IMR-90 (cell line): ENCODE measurements around the gene METTL27. TPM values are rescaled to one million over a fixed set of nuclear protein-coding genes. Genes with fewer than 3 reads are reported as not detected.

Experiments
- ATAC-seq: fragments of 200-7000 bp; cut with Tn5 transposase; 2 replicates; pipeline ENCODE4 v1.9.1; 2020; ENCODE audit warnings: low read depth, mild to moderate bottlenecking, moderate library complexity
- BruUV-seq: library from RNA; stranded (reverse); fragments of 400-500 nt; replicated peaks from 2 replicates; lab custom pipeline; 2021; lab: Mats Ljungman, UMichigan
- CTCF ChIA-PET: fragments of 300-600 bp; formaldehyde crosslinking; extraction: SDS; loops from one replicate; lab custom pipeline; 2021; ENCODE audit warnings: antibody characterized with exemption; lab: Yijun Ruan, JAX
- POLR2A ChIA-PET: fragments of 300-600 bp; sonication (Branson Sonifier 250); formaldehyde crosslinking; loops from one replicate; lab custom pipeline; 2022; ENCODE audit warnings: antibody characterized with exemption; ENCODE audit not compliant: unreplicated experiment; lab: Charles Lee
- DNase-seq: peaks from one replicate; pipeline ENCODE4 v3.0.0; 2013
- H2AFZ ChIP-seq: replicated peaks from 2 replicates; pipeline ENCODE3; 2013; ENCODE audit warnings: low read length, mild to moderate bottlenecking; ENCODE audit not compliant: poor library complexity
- H2AK5ac ChIP-seq: 2 replicates; pipeline ENCODE4 v1.6.1; 2013; ENCODE audit warnings: low read depth, low read length, inconsistent platforms
- H2AK9ac ChIP-seq: replicated peaks from 2 replicates; pipeline ENCODE3; 2013; ENCODE audit warnings: mild to moderate bottlenecking, low read depth, low read length, moderate library complexity; ENCODE audit not compliant: poor library complexity
- H2BK120ac ChIP-seq: 2 replicates; pipeline ENCODE4 v1.6.1; 2013; ENCODE audit warnings: low read depth, low read length, inconsistent platforms
- H2BK15ac ChIP-seq: 3 replicates; pipeline ENCODE4 v1.6.1; 2013; ENCODE audit warnings: low read depth, low read length, inconsistent platforms
- H2BK20ac ChIP-seq: 2 replicates; pipeline ENCODE4 v1.6.1; 2013; ENCODE audit warnings: low read depth, mild to moderate bottlenecking, inconsistent platforms, low read length, moderate library complexity
- H2BK5ac ChIP-seq: 2 replicates; pipeline ENCODE4 v1.6.1; 2013; ENCODE audit warnings: mild to moderate bottlenecking, low read depth, low read length, inconsistent platforms; ENCODE audit not compliant: poor library complexity, severe bottlenecking
- H3K14ac ChIP-seq: replicated peaks from 2 replicates; pipeline ENCODE4 v1.6.1; 2013; ENCODE audit warnings: low read depth, low read length, inconsistent platforms
- H3K18ac ChIP-seq: 2 replicates; pipeline ENCODE4 v1.6.1; 2013; ENCODE audit warnings: low read depth, low read length, control low read depth
- H3K23ac ChIP-seq: 2 replicates; pipeline ENCODE4 v1.6.1; 2013; ENCODE audit warnings: low read depth, low read length, inconsistent platforms
- H3K27ac ChIP-seq: 2 replicates; pipeline ENCODE4 v1.5.1; 2013; ENCODE audit warnings: mild to moderate bottlenecking, control low read depth, low read length; ENCODE audit not compliant: insufficient read depth
- H3K27me3 ChIP-seq: 2 replicates; pipeline ENCODE4 v1.6.1; 2013; ENCODE audit warnings: low read length; ENCODE audit not compliant: control insufficient read depth, insufficient read depth
- H3K36me3 ChIP-seq: 2 replicates; pipeline ENCODE4 v1.6.1; 2013; ENCODE audit warnings: low read length, mixed read lengths; ENCODE audit not compliant: control insufficient read depth, insufficient read depth
- H3K4ac ChIP-seq: 2 replicates; pipeline ENCODE4 v1.6.1; 2013; ENCODE audit warnings: low read depth, low read length, inconsistent platforms
- H3K4me1 ChIP-seq: 2 replicates; pipeline ENCODE4 v1.6.1; 2013; ENCODE audit warnings: low read length, mixed read lengths; ENCODE audit not compliant: control insufficient read depth, insufficient read depth
- H3K4me2 ChIP-seq: 2 replicates; pipeline ENCODE4 v1.6.1; 2013; ENCODE audit warnings: low read depth, mild to moderate bottlenecking, control low read depth, low read length, moderate library complexity
- H3K4me3 ChIP-seq: 2 replicates; pipeline ENCODE4 v1.5.1; 2013; ENCODE audit warnings: low read depth, mild to moderate bottlenecking, control low read depth, low read length, moderate library complexity; ENCODE audit not compliant: insufficient read depth
- H3K56ac ChIP-seq: 2 replicates; pipeline ENCODE4 v1.6.1; 2013; ENCODE audit warnings: low read length, inconsistent platforms; ENCODE audit not compliant: insufficient read depth; ENCODE audit errors: extremely low read depth
- H3K79me1 ChIP-seq, 2 experiments: 2 replicates each; pipeline ENCODE4 v1.6.1; 2013; ENCODE audit warnings: low read length in 2 of 2, inconsistent platforms in 1 of 2, low read depth in 1 of 2
- H3K9ac ChIP-seq: 2 replicates; pipeline ENCODE4 v1.6.1; 2013; ENCODE audit warnings: low read depth, low read length, control low read depth
- H3K9me1 ChIP-seq: 2 replicates; pipeline ENCODE4 v1.6.1; 2013; ENCODE audit warnings: low read length, inconsistent platforms; ENCODE audit not compliant: insufficient read depth
- H3K9me3 ChIP-seq: 2 replicates; pipeline ENCODE4 v1.6.1; 2013; ENCODE audit warnings: low read length; ENCODE audit not compliant: control insufficient read depth, insufficient read depth
- H4K20me1 ChIP-seq: 2 replicates; pipeline ENCODE4 v1.6.1; 2013; ENCODE audit warnings: low read length, inconsistent platforms; ENCODE audit not compliant: insufficient read depth
- H4K5ac ChIP-seq: 2 replicates; pipeline ENCODE4 v1.6.1; 2013; ENCODE audit warnings: mild to moderate bottlenecking, low read depth, low read length, control low read depth
- H4K8ac ChIP-seq, 2 experiments: 2 replicates each; pipeline ENCODE4 v1.6.1; 2013; ENCODE audit warnings: low read depth in 2 of 2, low read length in 2 of 2, control low read depth in 1 of 2, inconsistent platforms in 1 of 2
- H4K91ac ChIP-seq: 2 replicates; pipeline ENCODE4 v1.6.1; 2013; ENCODE audit warnings: low read depth, low read length, inconsistent platforms; ENCODE audit not compliant: insufficient read depth
- BHLHE40 ChIP-seq: fragments of 150-350 bp; IDR thresholded peaks from 2 replicates; pipeline ENCODE4 v1.6.1; 2016; ENCODE audit warnings: mild to moderate bottlenecking, low read depth, low read length
- CEBPB ChIP-seq: IDR thresholded peaks from 2 replicates; pipeline ENCODE4 v1.6.1; 2012; ENCODE audit warnings: low read depth, low read length, improper control_type of control experiment
- CHD1 ChIP-seq: IDR thresholded peaks from 2 replicates; pipeline ENCODE4 v1.6.1; 2012; ENCODE audit warnings: low read depth, low read length, improper control_type of control experiment
- CTCF ChIP-seq: conservative IDR thresholded peaks from 2 replicates; pipeline ENCODE4 v1.5.1; 2012; ENCODE audit warnings: mild to moderate bottlenecking, low read depth, low read length, improper control_type of control experiment
- FOS ChIP-seq: fragments of 150-350 bp; IDR thresholded peaks from 2 replicates; pipeline ENCODE4 v1.6.1; 2016; ENCODE audit warnings: low read depth, low read length
- MAFK ChIP-seq: IDR thresholded peaks from 2 replicates; pipeline ENCODE4 v1.6.1; 2012; ENCODE audit warnings: low read depth, low read length, improper control_type of control experiment
- MAZ ChIP-seq: IDR thresholded peaks from 2 replicates; pipeline ENCODE4 v1.6.1; 2012; ENCODE audit warnings: low read depth, mild to moderate bottlenecking, low read length, improper control_type of control experiment, moderate library complexity, borderline replicate concordance
- MXI1 ChIP-seq: IDR thresholded peaks from 2 replicates; pipeline ENCODE4 v1.6.1; 2012; ENCODE audit warnings: low read depth, mild to moderate bottlenecking, low read length, moderate library complexity, borderline replicate concordance
- NFE2L2 ChIP-seq: fragments of 150-350 bp; IDR thresholded peaks from 2 replicates; pipeline ENCODE4 v1.6.1; 2016; ENCODE audit warnings: low read depth, mild to moderate bottlenecking, low read length
- POLR2A ChIP-seq: IDR thresholded peaks from 2 replicates; pipeline ENCODE4 v1.6.1; 2012; ENCODE audit warnings: mild to moderate bottlenecking, low read depth, low read length
- RAD21 ChIP-seq: IDR thresholded peaks from 2 replicates; pipeline ENCODE4 v1.6.1; 2012; ENCODE audit warnings: low read length, improper control_type of control experiment
- RCOR1 ChIP-seq: IDR thresholded peaks from 2 replicates; pipeline ENCODE4 v1.6.1; 2012; ENCODE audit warnings: mild to moderate bottlenecking, low read length, improper control_type of control experiment; ENCODE audit not compliant: insufficient replicate concordance
- RFX5 ChIP-seq: IDR thresholded peaks from 2 replicates; pipeline ENCODE4 v1.8.0; 2012; ENCODE audit warnings: low read depth, mild to moderate bottlenecking, low read length, moderate library complexity
- SMC3 ChIP-seq: fragments of 150-350 bp; IDR thresholded peaks from 2 replicates; pipeline ENCODE4 v1.6.1; 2016; ENCODE audit warnings: low read depth, mild to moderate bottlenecking, antibody characterized with exemption, low read length, moderate library complexity
- whole genome bisulfite sequencing, 2 experiments: methylation state at CpG; one replicate each; pipeline versions ENCODE4 v1.1.5 to v1.1.7; 2013; ENCODE audit warnings: missing lambda C conversion rate in 2 of 2; ENCODE audit not compliant: insufficient read length in 1 of 2; ENCODE audit errors: extremely low coverage in 2 of 2; 5-methylcytosine and 5-hydroxymethylcytosine counted together
- dilution Hi-C: fragments of 300-500 bp; cut with HindIII; formaldehyde crosslinking; loops from one replicate; pipeline ENCODE4 v1.14.3; 2018; ENCODE audit warnings: low sequenced_read_pairs; ENCODE audit not compliant: unreplicated experiment
- in situ Hi-C: fragments of 300-500 bp; cut with MboI; formaldehyde crosslinking; loops from 3 replicates; pipeline ENCODE4 v1.14.3; 2019; ENCODE audit warnings: low sequenced_read_pairs, inconsistent platforms, mixed read lengths
- intact Hi-C: fragments of 100-400 bp; cut with micrococcal nuclease; formaldehyde crosslinking; loops from 2 replicates; pipeline ENCODE4 v1.10.0; 2022
- polyA plus RNA-seq, 3 experiments: library from polyadenylated mRNA; depleted of rRNA; stranded (reverse); fragments of >200 nt; gene quantifications; 2 replicates each; pipeline ENCODE4 v1.2.3, GENCODE V29; 2012; ENCODE audit warnings: low replicate concordance in 1 of 3
- total RNA-seq: library from RNA; depleted of rRNA; stranded (reverse); fragments of >200 nt; gene quantifications from 2 replicates; pipeline ENCODE4 v1.2.3, GENCODE V29; 2012
- TF ChIP-seq, protein P1 (sequence below): fragments of 150-350 bp; IDR thresholded peaks from 2 replicates; pipeline ENCODE4 v1.6.1; 2016; ENCODE audit warnings: low read depth, mild to moderate bottlenecking, low read length, moderate library complexity, borderline replicate concordance
- TF ChIP-seq, protein P2 (sequence below): fragments of 150-350 bp; IDR thresholded peaks from 2 replicates; pipeline ENCODE4 v1.6.1; 2017; ENCODE audit warnings: mild to moderate bottlenecking, antibody characterized with exemption, low read length, low read depth

METTL27 gene
- total and polyA plus RNA-seq, 2 of the 4 experiments (the other 2 are of a cell fraction) = 2.3 to 4.3 TPM

- Histone ChIP-seq H2BK15ac (peak overlapping the region; percentile 13; the same call in 1 of the 3 replicates), H3K9ac (no peak overlapping the region), H3K9me1 (peaks cover 31% of the 10 kb centered on the region), H3K4me1 (peaks cover 11% of the 10 kb centered on the region), H3K4ac (no peak overlapping the region), H4K20me1 (no peaks in the 10 kb centered on the region), H4K91ac (no peak overlapping the region), H4K5ac (no peak overlapping the region), H3K18ac (no peak overlapping the region), H3K14ac (no peak overlapping the region), H2AFZ (peak overlapping the region; percentile 19), H2AK5ac (peak overlapping the region; percentile 80; the same call in 1 of the 2 replicates), H2BK20ac (peak overlapping the region; percentile 25; the same call in 1 of the 2 replicates), H2BK5ac (no peak overlapping the region), H3K4me3 (no peak overlapping the region), H3K79me1 (peaks cover 0 to 11% of the 10 kb centered on the region in 2 experiments; a peak in 1 of 4 replicates), H2AK9ac (peak overlapping the region; percentile 52), H3K9me3 (no peaks in the 10 kb centered on the region), H3K36me3 (no peaks in the 10 kb centered on the region), H3K23ac (no peak overlapping the region), H2BK120ac (no peak overlapping the region), H4K8ac (no peak overlapping the region), H3K27ac (no peak overlapping the region), H3K4me2 (no peak overlapping the region), H3K56ac (no peak overlapping the region), H3K27me3 (no peaks in the 10 kb centered on the region)
- intact Hi-C loops (no loop called here), dilution Hi-C loops (no loop called here), in situ Hi-C loops (no loop called here)
- WGBS, 2 experiments = 100% methylated on average over 1 of the region's 5 CpGs; no CpG with 5 or more reads in 1 of the 2 experiments
- ATAC-seq (no peak), DNase-seq (no peak)
- no TSS peak for BruUV-seq
- CTCF ChIA-PET = interaction anchor here (0.5 kb wide), 1 partner anchor 54 kb away, joined by 6 read pairs; no protein-coding TSS in a partner anchor
- TF ChIP-seq RCOR1 (no peak), POLR2A (no peak), CHD1 (no peak), CTCF (no peak), FOS (no peak), BHLHE40 (no peak), CEBPB (no peak), MXI1 (no peak), MAFK (no peak), NFE2L2 (no peak), RAD21 (no peak), RFX5 (no peak), MAZ (no peak), SMC3 (no peak)
- TF ChIP-seq, protein P1, sequence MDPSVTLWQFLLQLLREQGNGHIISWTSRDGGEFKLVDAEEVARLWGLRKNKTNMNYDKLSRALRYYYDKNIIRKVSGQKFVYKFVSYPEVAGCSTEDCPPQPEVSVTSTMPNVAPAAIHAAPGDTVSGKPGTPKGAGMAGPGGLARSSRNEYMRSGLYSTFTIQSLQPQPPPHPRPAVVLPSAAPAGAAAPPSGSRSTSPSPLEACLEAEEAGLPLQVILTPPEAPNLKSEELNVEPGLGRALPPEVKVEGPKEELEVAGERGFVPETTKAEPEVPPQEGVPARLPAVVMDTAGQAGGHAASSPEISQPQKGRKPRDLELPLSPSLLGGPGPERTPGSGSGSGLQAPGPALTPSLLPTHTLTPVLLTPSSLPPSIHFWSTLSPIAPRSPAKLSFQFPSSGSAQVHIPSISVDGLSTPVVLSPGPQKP = no peak
- TF ChIP-seq, protein P2, sequence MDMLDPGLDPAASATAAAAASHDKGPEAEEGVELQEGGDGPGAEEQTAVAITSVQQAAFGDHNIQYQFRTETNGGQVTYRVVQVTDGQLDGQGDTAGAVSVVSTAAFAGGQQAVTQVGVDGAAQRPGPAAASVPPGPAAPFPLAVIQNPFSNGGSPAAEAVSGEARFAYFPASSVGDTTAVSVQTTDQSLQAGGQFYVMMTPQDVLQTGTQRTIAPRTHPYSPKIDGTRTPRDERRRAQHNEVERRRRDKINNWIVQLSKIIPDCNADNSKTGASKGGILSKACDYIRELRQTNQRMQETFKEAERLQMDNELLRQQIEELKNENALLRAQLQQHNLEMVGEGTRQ = no peak
- POLR2A ChIA-PET = no interaction called here
These were observed 13.3 kb downstream of the METTL27 start for GRCh38 chr7:73828972-73829371.
